ENCODE results near the gene PFKFB3. TPM values are rescaled to one million over a fixed set of nuclear protein-coding genes. Genes with fewer than 3 reads are reported as not detected.

The PFKFB3 gene
- total and polyA plus RNA-seq, 2 of the 4 experiments (the other 2 are of a cell fraction) = 34.1 to 45.5 TPM

GRCh38 chr10:6180480-6181110 is 22.1 kb upstream of the PFKFB3 start:
- in situ Hi-C loops (cut with MboI; ENCODE audit: low sequenced_read_pairs) = no loop called here
- WGBS, 2 experiments (ENCODE audit: extremely low coverage in 2 of 2, insufficient read length in 1 of 2) = no CpG with 5 or more reads among the region's 4 CpGs
- Histone ChIP-seq H4K5ac (ENCODE audit: low read depth, low read length) (no peak overlapping the region), H3K18ac (ENCODE audit: low read depth, low read length) (no peak overlapping the region), H3K4me3 (ENCODE audit: insufficient read depth, low read depth, low read length) (no peak overlapping the region), H2BK120ac (ENCODE audit: low read depth, low read length) (no peak overlapping the region), H3K56ac (ENCODE audit: extremely low read depth, insufficient read depth, low read length) (no peak overlapping the region), H4K8ac (ENCODE audit: low read depth in 2 of 2, low read length in 2 of 2) (no peak overlapping the region), H4K20me1 (ENCODE audit: insufficient read depth, low read length) (peaks cover 51% of the 10 kb centered on the region), H3K4ac (ENCODE audit: low read depth, low read length) (no peak overlapping the region), H3K9me1 (ENCODE audit: insufficient read depth, low read length) (peaks cover 19% of the 10 kb centered on the region), H3K14ac (replicated peaks; ENCODE audit: low read depth, low read length) (no peak overlapping the region), H2AK9ac (replicated peaks; ENCODE audit: low read depth, low read length, poor library complexity) (no peak overlapping the region), H3K79me1 (ENCODE audit: low read depth in 1 of 2, low read length in 2 of 2) (peaks cover 52 to 85% of the 10 kb centered on the region in 2 experiments), H3K9ac (ENCODE audit: low read depth, low read length) (no peak overlapping the region), H2BK5ac (ENCODE audit: low read depth, low read length, poor library complexity, severe bottlenecking) (no peak overlapping the region), H2BK20ac (ENCODE audit: low read depth, low read length) (no peak overlapping the region), H3K27ac (ENCODE audit: insufficient read depth, low read length) (no peak overlapping the region), H4K91ac (ENCODE audit: insufficient read depth, low read depth, low read length) (no peak overlapping the region), H3K23ac (ENCODE audit: low read depth, low read length) (no peak overlapping the region), H2BK15ac (ENCODE audit: low read depth, low read length) (no peak overlapping the region), H2AFZ (replicated peaks; ENCODE audit: low read length, poor library complexity) (no peak overlapping the region), H3K36me3 (ENCODE audit: control insufficient read depth, insufficient read depth, low read length) (0 out of 2 replicates have a peak, but pooled peaks cover 1% of the 10 kb centered on the region), H3K9me3 (ENCODE audit: control insufficient read depth, insufficient read depth, low read length) (no peaks in the 10 kb centered on the region), H3K4me1 (ENCODE audit: control insufficient read depth, insufficient read depth, low read length) (peaks cover 11% of the 10 kb centered on the region), H3K27me3 (ENCODE audit: control insufficient read depth, insufficient read depth, low read length) (no peaks in the 10 kb centered on the region), H3K4me2 (ENCODE audit: low read depth, low read length) (no peak overlapping the region), H2AK5ac (ENCODE audit: low read depth, low read length) (no peak overlapping the region)
- DNase-seq = no peak
- no TSS peak for BruUV-seq (replicated peaks)
- TF ChIP-seq POLR2A (IDR thresholded peaks at IDR 0.05; ENCODE audit: low read depth, low read length) (no peak), RAD21 (IDR thresholded peaks at IDR 0.05; ENCODE audit: low read length) (no peak), SMC3 (IDR thresholded peaks at IDR 0.05; ENCODE audit: low read depth, low read length) (no peak), RFX5 (IDR thresholded peaks at IDR 0.05; ENCODE audit: low read depth, low read length) (no peak), MAZ (IDR thresholded peaks at IDR 0.05; ENCODE audit: borderline replicate concordance, low read depth, low read length) (no peak)
- TF ChIP-seq, protein P1, sequence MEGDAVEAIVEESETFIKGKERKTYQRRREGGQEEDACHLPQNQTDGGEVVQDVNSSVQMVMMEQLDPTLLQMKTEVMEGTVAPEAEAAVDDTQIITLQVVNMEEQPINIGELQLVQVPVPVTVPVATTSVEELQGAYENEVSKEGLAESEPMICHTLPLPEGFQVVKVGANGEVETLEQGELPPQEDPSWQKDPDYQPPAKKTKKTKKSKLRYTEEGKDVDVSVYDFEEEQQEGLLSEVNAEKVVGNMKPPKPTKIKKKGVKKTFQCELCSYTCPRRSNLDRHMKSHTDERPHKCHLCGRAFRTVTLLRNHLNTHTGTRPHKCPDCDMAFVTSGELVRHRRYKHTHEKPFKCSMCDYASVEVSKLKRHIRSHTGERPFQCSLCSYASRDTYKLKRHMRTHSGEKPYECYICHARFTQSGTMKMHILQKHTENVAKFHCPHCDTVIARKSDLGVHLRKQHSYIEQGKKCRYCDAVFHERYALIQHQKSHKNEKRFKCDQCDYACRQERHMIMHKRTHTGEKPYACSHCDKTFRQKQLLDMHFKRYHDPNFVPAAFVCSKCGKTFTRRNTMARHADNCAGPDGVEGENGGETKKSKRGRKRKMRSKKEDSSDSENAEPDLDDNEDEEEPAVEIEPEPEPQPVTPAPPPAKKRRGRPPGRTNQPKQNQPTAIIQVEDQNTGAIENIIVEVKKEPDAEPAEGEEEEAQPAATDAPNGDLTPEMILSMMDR (conservative IDR thresholded peaks at IDR 0.05; ENCODE audit: low read depth, low read length) = no peak
- no peak for ATAC-seq (ENCODE audit: low read depth)
- dilution Hi-C loops (cut with HindIII; ENCODE audit: low sequenced_read_pairs, unreplicated experiment) = no loop called here
- intact Hi-C loops (cut with micrococcal nuclease) = no loop called here
- ChIA-PET POLR2A (ENCODE audit: unreplicated experiment) (no interaction called here), CTCF (no interaction called here)
